GM23338 (cell line): Measurements from ENCODE around the gene STARD8.

Source experiments
- CREB1 ChIP-seq: fragments of 250-450 bp; sonication (Bioruptor Pico); IDR thresholded peaks from 2 replicates; pipeline ENCODE4 v1.5.0; 2020; ENCODE audit warnings: low read depth, mild to moderate bottlenecking, moderate library complexity
- CTCF ChIP-seq, 2 experiments: fragments of 200-600 bp in 1 of 2; sonication (generic) in 1 of 2; conservative IDR thresholded peaks; 2 replicates each; pipeline versions ENCODE4 v1.5.1 to v1.6.1; 2016 to 2017; ENCODE audit warnings: antibody characterized with exemption in 2 of 2, low read depth in 2 of 2, mild to moderate bottlenecking in 2 of 2, moderate library complexity in 1 of 2
- ZNF331 ChIP-seq: fragments of 250-450 bp; sonication (Bioruptor Pico); IDR thresholded peaks from 2 replicates; pipeline ENCODE4 v1.5.0; 2020; ENCODE audit warnings: low read depth, mild to moderate bottlenecking, moderate library complexity
- TF ChIP-seq, protein P1 (sequence below): IDR thresholded peaks from one replicate; pipeline ENCODE4 v1.6.1; 2018; ENCODE audit warnings: antibody characterized with exemption; ENCODE audit not compliant: unreplicated experiment

GRCh38 chrX:68758671-68759070, 111.2 kb downstream of the STARD8 start:
- TF ChIP-seq CTCF (conservative IDR thresholded peaks at IDR 0.05; ENCODE audit: low read depth in 2 of 2): no peak
- TF ChIP-seq CREB1 (CRISPR knock-in tag): no peak
- no peak for TF ChIP-seq ZNF331
- TF ChIP-seq, protein P1, sequence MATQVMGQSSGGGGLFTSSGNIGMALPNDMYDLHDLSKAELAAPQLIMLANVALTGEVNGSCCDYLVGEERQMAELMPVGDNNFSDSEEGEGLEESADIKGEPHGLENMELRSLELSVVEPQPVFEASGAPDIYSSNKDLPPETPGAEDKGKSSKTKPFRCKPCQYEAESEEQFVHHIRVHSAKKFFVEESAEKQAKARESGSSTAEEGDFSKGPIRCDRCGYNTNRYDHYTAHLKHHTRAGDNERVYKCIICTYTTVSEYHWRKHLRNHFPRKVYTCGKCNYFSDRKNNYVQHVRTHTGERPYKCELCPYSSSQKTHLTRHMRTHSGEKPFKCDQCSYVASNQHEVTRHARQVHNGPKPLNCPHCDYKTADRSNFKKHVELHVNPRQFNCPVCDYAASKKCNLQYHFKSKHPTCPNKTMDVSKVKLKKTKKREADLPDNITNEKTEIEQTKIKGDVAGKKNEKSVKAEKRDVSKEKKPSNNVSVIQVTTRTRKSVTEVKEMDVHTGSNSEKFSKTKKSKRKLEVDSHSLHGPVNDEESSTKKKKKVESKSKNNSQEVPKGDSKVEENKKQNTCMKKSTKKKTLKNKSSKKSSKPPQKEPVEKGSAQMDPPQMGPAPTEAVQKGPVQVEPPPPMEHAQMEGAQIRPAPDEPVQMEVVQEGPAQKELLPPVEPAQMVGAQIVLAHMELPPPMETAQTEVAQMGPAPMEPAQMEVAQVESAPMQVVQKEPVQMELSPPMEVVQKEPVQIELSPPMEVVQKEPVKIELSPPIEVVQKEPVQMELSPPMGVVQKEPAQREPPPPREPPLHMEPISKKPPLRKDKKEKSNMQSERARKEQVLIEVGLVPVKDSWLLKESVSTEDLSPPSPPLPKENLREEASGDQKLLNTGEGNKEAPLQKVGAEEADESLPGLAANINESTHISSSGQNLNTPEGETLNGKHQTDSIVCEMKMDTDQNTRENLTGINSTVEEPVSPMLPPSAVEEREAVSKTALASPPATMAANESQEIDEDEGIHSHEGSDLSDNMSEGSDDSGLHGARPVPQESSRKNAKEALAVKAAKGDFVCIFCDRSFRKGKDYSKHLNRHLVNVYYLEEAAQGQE: no peak
